ENCODE results near the gene EPSTI1. TPM values are rescaled to one million over a fixed set of nuclear protein-coding genes. Genes with fewer than 3 reads are reported as not detected.

The EPSTI1 gene
- total RNA-seq, 1 donor from 2014 or later: 2.6 TPM

- Histone ChIP-seq H3K4me3 (no peak overlapping the region), H3K27ac (replicated peaks) (no peak overlapping the region), H3K9me3 (replicated peaks) (no peaks in the 10 kb centered on the region), H3K36me3 (peaks cover 3% of the 10 kb centered on the region), H3K27me3 (ENCODE audit: low read depth) (no peaks in the 10 kb centered on the region), H3K4me1 (peaks cover 16% of the 10 kb centered on the region)
- intact Hi-C loops (cut with micrococcal nuclease): no loop called here
- TF ChIP-seq CTCF (IDR thresholded peaks at IDR 0.05; ENCODE audit: borderline replicate concordance): no peak
- DNase-seq: no peak
Measured at GRCh38 chr13:42893214-42893671, 98.8 kb downstream of the EPSTI1 start.

DNA sequence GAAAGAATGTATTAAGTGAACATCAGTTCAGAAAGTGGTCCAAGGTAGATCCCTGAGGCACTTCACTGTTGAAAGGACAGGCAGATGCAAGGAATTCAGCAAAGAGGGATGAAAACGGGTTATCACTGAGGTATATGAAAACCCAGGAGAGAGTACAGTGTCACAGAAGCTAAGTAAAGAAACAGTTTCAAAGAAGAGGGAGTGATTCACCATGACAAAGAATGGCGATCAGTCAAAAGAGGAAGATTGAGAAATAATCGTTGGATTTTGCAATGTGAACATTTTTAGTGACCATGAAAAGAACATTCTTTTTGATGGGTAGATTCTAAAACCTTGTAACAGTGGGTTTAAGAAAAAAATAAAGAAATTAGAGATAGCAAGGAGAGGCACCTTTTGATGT is 99.3 kb downstream of the EPSTI1 start:
- H3K27me3 ChIP-seq (ENCODE audit: low read depth): no peaks in the 10 kb centered on the region
- DNase-seq: no peak
- intact Hi-C loops (cut with micrococcal nuclease): no loop called here
- H3K27ac ChIP-seq (replicated peaks): no peak overlapping the region
- peaks cover 16% of the 10 kb centered on the region for H3K4me1 ChIP-seq
- no peaks in the 10 kb centered on the region for H3K9me3 ChIP-seq (replicated peaks)
- H3K36me3 ChIP-seq: peaks cover 3% of the 10 kb centered on the region
- H3K4me3 ChIP-seq: no peak overlapping the region
- TF ChIP-seq CTCF (IDR thresholded peaks at IDR 0.05; ENCODE audit: borderline replicate concordance): no peak

DNA sequence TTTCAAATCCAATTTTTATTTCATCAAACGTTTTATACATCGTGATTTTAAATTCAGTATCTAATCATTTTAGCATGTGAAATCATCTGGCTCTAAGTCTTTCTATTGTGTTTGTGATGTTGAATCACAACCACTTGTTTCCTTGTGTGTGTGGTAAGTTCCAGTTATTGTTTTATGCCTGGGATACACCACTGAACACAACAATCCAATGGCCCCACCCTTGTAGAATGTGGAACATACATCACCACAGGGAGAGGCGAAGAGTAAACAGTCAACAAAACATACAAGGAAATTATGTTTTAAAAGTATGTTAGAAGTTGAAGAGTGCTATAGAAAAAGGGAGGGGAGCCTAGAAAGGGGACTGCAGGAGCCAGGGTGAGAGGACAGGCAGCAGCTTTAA is 100.5 kb downstream of the EPSTI1 start:
- H3K4me1 ChIP-seq: peaks cover 16% of the 10 kb centered on the region
- no peak overlapping the region for H3K4me3 ChIP-seq
- no peak for TF ChIP-seq CTCF (IDR thresholded peaks at IDR 0.05; ENCODE audit: borderline replicate concordance)
- no peak for DNase-seq
- H3K27ac ChIP-seq (replicated peaks): peak overlapping the region; percentile 10
- no peaks in the 10 kb centered on the region for H3K27me3 ChIP-seq (ENCODE audit: low read depth)
- H3K36me3 ChIP-seq: peaks cover 3% of the 10 kb centered on the region
- intact Hi-C loops (cut with micrococcal nuclease): no loop called here
- no peaks in the 10 kb centered on the region for H3K9me3 ChIP-seq (replicated peaks)

DNA sequence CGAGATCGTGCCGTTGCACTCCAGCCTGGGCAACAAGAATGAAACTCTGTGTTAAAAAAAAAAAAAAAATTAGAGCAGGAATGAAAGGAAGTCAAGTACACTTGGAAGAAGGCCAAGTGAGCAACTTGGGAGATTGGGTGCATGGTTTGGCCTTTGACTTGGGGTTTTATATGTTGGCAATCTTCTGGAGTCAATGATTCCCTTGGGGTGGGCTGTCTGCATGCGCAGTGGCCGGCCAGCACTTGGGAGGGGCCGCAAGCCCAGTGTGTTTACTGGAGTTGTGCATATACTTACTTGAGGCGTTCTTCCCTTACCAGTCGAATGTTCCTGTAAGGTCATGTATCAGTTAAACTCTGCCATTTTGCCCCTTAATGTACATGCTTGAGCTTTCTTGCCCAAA is 106.7 kb downstream of the EPSTI1 start:
- TF ChIP-seq CTCF (IDR thresholded peaks at IDR 0.05; ENCODE audit: borderline replicate concordance): no peak
- Histone ChIP-seq H3K27ac (replicated peaks) (no peak overlapping the region), H3K36me3 (peaks cover 3% of the 10 kb centered on the region), H3K4me3 (no peak overlapping the region), H3K9me3 (replicated peaks) (no peaks in the 10 kb centered on the region), H3K4me1 (peaks cover 21% of the 10 kb centered on the region), H3K27me3 (ENCODE audit: low read depth) (no peaks in the 10 kb centered on the region)
- no peak for DNase-seq
- intact Hi-C loops (cut with micrococcal nuclease): no loop called here

DNA sequence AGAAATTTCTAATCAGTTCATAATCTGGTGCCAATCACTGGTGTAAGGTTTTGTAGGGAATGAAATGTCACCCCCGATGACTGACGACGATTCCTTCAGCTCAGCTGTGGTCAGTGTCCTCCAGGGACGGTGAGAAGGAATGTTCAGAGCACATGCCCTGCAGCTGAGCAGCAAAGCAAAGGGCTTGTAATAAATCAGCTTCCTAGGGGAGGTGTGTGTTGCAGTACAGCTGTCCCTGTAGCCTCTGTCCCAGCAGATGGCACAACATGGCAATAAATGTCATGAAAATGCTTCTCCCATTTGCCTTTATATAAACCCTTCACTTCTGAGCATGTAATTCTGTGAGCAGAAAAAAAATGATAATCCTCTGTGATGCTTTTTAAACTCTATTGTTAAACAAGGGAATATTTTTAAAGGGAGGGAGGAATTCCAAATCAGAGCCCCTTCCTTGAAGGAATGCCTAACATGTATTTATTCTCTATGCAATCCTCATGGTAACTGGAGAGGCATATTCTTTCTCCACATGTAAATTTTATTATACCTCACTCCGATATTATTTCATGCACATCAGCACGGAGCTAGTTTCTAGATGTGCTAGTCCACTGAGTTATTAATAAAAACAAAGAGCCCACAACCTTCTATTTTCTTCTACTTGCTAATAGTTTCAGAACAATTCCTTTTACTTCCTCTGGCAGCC is 108.1 kb downstream of the EPSTI1 start:
- peak; percentile 42 for TF ChIP-seq CTCF (IDR thresholded peaks at IDR 0.05; ENCODE audit: borderline replicate concordance)

More for the DNA sequence above, 108.1 kb downstream of the EPSTI1 start:
- Histone ChIP-seq H3K27me3 (ENCODE audit: low read depth) (no peaks in the 10 kb centered on the region), H3K36me3 (peaks cover 2% of the 10 kb centered on the region), H3K9me3 (replicated peaks) (no peaks in the 10 kb centered on the region), H3K4me3 (no peak overlapping the region), H3K4me1 (peaks cover 21% of the 10 kb centered on the region), H3K27ac (replicated peaks) (no peak overlapping the region)
- intact Hi-C loops (cut with micrococcal nuclease): no loop called here
- DNase-seq: no peak

Measured in left ventricle myocardium inferior (tissue), 1 donor.